ENCODE data around the gene SFXN3.

DNA sequence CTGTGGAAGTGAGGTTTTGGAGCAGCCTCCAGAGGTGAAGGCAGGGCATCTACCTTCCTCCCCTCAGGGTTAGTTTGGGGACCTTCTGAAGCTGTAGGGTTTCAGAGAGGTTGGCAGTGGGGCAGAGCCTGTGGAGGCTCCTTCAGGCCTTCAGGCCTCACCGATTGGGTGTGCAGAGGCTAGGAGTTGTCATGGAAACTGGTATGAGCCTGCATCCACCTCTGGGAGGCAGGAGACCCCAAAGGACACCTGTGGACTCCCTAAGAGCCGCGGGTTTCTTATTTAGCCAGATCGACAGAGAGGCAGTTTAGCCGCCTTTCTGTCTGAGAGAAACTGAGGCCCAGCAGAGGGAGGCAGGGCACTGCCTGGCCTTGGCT is 29.4 kb upstream of the SFXN3 start:
- TF ChIP-seq CTCF (IDR thresholded peaks at IDR 0.05), result no peak
- no peak for TF ChIP-seq POLR2A (IDR thresholded peaks at IDR 0.05)

Measured in testis (tissue), 2 donors.